MCF 10A (cell line): ENCODE results near the gene NEDD8. TPM values are rescaled to one million over a fixed set of nuclear protein-coding genes. Genes with fewer than 3 reads are reported as not detected.
A peak's percentile ranks its signal among the peaks of the same experiment; 100 is the strongest.

Experiments used
- BruUV-seq: library from RNA; stranded (reverse); fragments of 400-500 nt; replicated peaks from 2 replicates; lab custom pipeline; 2021; lab: Mats Ljungman, UMichigan
- CTCF ChIA-PET: fragments of 300-600 bp; sonication (Branson Sonifier 250); formaldehyde crosslinking; extraction: SDS; loops from one replicate; lab custom pipeline; 2021; ENCODE audit warnings: antibody characterized with exemption, inconsistent platforms; lab: Yijun Ruan, JAX
- POLR2A ChIA-PET: fragments of 300-600, 350-650 bp; sonication (Branson Sonifier 250); formaldehyde crosslinking; extraction: SDS; loops from one replicate; lab custom pipeline; 2020; ENCODE audit warnings: antibody characterized with exemption, inconsistent platforms; lab: Yijun Ruan, JAX
- DNase-seq: peaks from one replicate; pipeline ENCODE4 v3.0.0-alpha.2; 2018; ENCODE audit not compliant: unreplicated experiment
- H3K27ac Mint-ChIP-seq: one replicate; pipeline ENCODE4 v1.8.0; 2022; ENCODE audit warnings: mild to moderate bottlenecking, low read depth, mixed read lengths; ENCODE audit not compliant: unreplicated experiment
- H3K27me3 Mint-ChIP-seq: one replicate; pipeline ENCODE4 v1.8.0; 2022; ENCODE audit warnings: mixed read lengths; ENCODE audit not compliant: insufficient read depth, unreplicated experiment
- H3K36me3 Mint-ChIP-seq: one replicate; pipeline ENCODE4 v1.8.0; 2022; ENCODE audit warnings: mild to moderate bottlenecking, moderate library complexity, mixed read lengths; ENCODE audit not compliant: insufficient read depth, unreplicated experiment
- H3K4me1 Mint-ChIP-seq: one replicate; pipeline ENCODE4 v1.8.0; 2022; ENCODE audit warnings: mixed read lengths; ENCODE audit not compliant: insufficient read depth, unreplicated experiment
- H3K4me3 Mint-ChIP-seq: one replicate; pipeline ENCODE4 v1.8.0; 2022; ENCODE audit warnings: mild to moderate bottlenecking, moderate library complexity, mixed read lengths; ENCODE audit not compliant: unreplicated experiment
- H3K9me3 Mint-ChIP-seq: one replicate; pipeline ENCODE4 v1.8.0; 2022; ENCODE audit warnings: mixed read lengths; ENCODE audit not compliant: unreplicated experiment
- intact Hi-C: fragments of 100-400 bp; cut with micrococcal nuclease; formaldehyde crosslinking; loops from 2 replicates; pipeline ENCODE4 v1.14.1; 2022
- total RNA-seq: library from RNA; stranded (reverse); gene quantifications from 2 replicates; pipeline ENCODE4 v1.2.3, GENCODE V29; 2022
- TF ChIP-seq, protein P1 (sequence below): fragments of 200-600 bp; IDR thresholded peaks from one replicate; pipeline ENCODE4 v1.8.0; 2022; ENCODE audit warnings: antibody characterized with exemption, mild to moderate bottlenecking; ENCODE audit not compliant: unreplicated experiment

The NEDD8 gene
- total RNA-seq, 1 experiment from 2014 or later, result 243 TPM

DNA sequence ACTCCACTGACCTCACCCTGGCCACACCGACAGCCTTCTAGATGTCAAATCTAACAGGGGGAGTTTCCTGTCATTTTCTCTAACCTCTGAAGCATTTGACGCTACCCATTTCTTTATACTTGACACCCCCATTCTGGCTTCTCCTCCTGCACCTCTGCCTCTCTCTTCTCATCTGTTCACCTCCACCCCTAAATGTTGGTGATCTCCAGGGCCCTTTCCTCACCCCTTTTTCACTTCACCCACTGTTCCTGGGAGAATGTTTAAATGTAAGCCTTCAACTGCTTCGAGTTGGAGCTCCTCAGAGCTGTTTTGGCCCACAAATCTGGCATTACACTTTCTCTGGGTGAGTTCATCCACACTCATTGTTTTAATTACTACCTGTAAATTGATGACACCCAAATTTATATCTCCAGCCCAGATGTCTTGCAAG is 39.7 kb upstream of the NEDD8 start:
- H3K27ac Mint-ChIP-seq, result peak overlapping the region; percentile 16
- no peaks in the 10 kb centered on the region for H3K27me3 Mint-ChIP-seq
- ChIA-PET CTCF (interaction anchor here (0.6 to 32.3 kb wide), 10 partner anchors 9 to 1595 kb away, joined by 3 to 457 read pairs (median 6); partner anchors contain the start of genes CIDEB, DHRS1, LTB4R2 and NOP9), POLR2A (interaction anchor here (0.7 to 9.5 kb wide), 26 partner anchors 7 to 160 kb away, joined by 3 to 146 read pairs (median 6); partner anchors contain the start of genes CHMP4A, CIDEB, DCAF11 and DHRS1)
- TF ChIP-seq, protein P1, sequence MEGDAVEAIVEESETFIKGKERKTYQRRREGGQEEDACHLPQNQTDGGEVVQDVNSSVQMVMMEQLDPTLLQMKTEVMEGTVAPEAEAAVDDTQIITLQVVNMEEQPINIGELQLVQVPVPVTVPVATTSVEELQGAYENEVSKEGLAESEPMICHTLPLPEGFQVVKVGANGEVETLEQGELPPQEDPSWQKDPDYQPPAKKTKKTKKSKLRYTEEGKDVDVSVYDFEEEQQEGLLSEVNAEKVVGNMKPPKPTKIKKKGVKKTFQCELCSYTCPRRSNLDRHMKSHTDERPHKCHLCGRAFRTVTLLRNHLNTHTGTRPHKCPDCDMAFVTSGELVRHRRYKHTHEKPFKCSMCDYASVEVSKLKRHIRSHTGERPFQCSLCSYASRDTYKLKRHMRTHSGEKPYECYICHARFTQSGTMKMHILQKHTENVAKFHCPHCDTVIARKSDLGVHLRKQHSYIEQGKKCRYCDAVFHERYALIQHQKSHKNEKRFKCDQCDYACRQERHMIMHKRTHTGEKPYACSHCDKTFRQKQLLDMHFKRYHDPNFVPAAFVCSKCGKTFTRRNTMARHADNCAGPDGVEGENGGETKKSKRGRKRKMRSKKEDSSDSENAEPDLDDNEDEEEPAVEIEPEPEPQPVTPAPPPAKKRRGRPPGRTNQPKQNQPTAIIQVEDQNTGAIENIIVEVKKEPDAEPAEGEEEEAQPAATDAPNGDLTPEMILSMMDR, result no peak
- H3K4me3 Mint-ChIP-seq, result peak overlapping the region; percentile 89
- intact Hi-C loops, result loop anchor here (1.0 kb wide), 2 partner anchors 25 to 30 kb away; partner anchors contain the start of gene TINF2
- TSS peak; percentile 49 for BruUV-seq
- H3K36me3 Mint-ChIP-seq, result peaks cover 14% of the 10 kb centered on the region
- no peak for DNase-seq
- H3K9me3 Mint-ChIP-seq, result no peaks in the 10 kb centered on the region
- H3K4me1 Mint-ChIP-seq, result peaks cover 38% of the 10 kb centered on the region

DNA sequence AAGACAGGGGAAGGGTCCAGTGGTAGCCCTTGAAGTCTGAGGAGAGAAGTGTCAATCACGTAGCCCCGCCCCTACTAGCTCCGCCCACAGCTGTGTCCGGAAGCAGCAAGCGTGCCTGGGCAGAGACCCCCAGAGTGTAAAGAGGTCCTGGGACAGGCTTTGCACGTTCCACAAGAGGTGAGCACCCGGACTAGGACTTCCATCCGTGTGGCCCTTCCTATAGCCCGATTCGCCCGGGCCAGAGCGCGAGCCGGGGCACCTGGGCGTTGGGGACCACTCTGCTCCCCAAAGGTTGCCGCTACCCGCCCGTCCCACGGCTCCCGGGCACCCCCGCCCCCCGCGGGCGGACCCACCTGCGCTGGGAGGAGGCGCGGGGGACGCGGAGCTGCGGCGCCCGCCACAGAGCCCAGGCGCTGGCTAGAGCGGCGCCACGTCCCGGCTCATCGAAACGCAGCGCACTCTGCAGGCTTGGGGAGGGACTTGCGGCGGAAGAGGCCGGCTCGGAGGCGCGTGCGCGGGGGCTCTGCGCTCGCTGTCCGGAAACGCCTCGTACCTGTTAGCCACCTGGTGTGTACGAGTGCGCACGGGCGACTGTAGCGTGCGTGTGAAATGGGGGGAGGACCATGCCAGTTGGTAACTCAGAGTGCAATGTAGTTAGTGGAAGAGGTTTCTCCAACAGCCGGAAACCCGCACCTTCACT is 39.1 kb upstream of the NEDD8 start, which contains the start of gene RABGGTA:
Gene RABGGTA, minus strand, starts transcription at position 464 of the 700 bp plus-strand sequence. CDS start 482 bp downstream, outside the sequence.
- intact Hi-C loops, result loop anchor here (1.0 kb wide), 2 partner anchors 26 to 29 kb away; partner anchors contain the start of gene TINF2
- ChIA-PET POLR2A (interaction anchor here (0.7 to 9.5 kb wide), 24 partner anchors 10 to 160 kb away, joined by 3 to 146 read pairs (median 6); partner anchors contain the start of genes CHMP4A, CIDEB, DCAF11 and DHRS1), CTCF (interaction anchor here (0.6 to 32.3 kb wide), 15 partner anchors 8 to 77 kb away, joined by 3 to 457 read pairs (median 4); partner anchors contain the start of genes CIDEB, DHRS1, LTB4R2 and NOP9)
- H3K9me3 Mint-ChIP-seq, result no peaks in the 10 kb centered on the region
- H3K36me3 Mint-ChIP-seq, result peaks cover 19% of the 10 kb centered on the region
- DNase-seq, result peak; percentile 88
- no TSS peak for BruUV-seq
- H3K27me3 Mint-ChIP-seq, result no peaks in the 10 kb centered on the region
- peaks cover 43% of the 10 kb centered on the region for H3K4me1 Mint-ChIP-seq
- TF ChIP-seq, protein P1, result peak; percentile 67
- peak within 1 kb of the TSS; percentile 89 for H3K4me3 Mint-ChIP-seq
- peak within 1 kb of the TSS; percentile 16 for H3K27ac Mint-ChIP-seq

DNA sequence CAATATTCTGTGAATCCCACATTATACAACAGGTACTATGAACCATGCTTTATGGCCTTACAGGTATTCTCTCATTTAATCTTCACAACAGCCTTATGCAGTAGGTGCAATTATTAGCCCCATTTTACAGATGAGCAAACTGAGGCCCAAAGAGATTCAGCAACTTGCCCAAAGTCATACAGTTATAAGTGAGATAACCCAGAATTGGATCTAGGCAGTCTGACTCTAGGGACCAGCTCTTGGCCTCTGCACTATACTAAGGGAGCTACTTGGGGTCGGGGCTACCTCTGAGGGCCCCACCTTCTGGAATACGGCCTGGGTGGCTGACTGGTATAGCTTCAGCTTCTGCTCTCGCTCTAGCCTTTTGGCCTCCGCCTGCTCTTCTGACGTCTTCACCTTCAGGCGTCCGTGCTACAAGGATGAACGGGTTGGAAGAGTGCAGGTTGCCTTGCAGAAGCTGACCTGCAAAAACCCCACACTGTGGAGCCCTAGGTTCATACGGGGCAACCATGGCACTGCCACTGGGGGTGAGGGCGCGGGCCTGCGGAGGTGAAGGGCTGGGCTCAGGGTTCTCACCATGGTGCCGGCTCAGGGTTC is 38.5 kb upstream of the NEDD8 start:
- H3K36me3 Mint-ChIP-seq, result peaks cover 24% of the 10 kb centered on the region
- POLR2A ChIA-PET, result interaction anchor here (0.6 to 9.5 kb wide), 18 partner anchors 9 to 156 kb away, joined by 3 to 146 read pairs (median 10); partner anchors contain the start of genes CHMP4A, DCAF11, DHRS1 and LTB4R2
- intact Hi-C loops, result loop anchor here (1.0 kb wide), 2 partner anchors 27 to 28 kb away; partner anchors contain the start of gene TINF2
- peak overlapping the region; percentile 89 for H3K4me3 Mint-ChIP-seq
- H3K27ac Mint-ChIP-seq, result peak overlapping the region; percentile 16
- peak; percentile 31 for DNase-seq
- TF ChIP-seq, protein P1, result no peak
- CTCF ChIA-PET, result interaction anchor here (0.6 to 32.3 kb wide), 15 partner anchors 9 to 713 kb away, joined by 3 to 457 read pairs (median 4); partner anchors contain the start of genes CIDEB, DHRS1, LTB4R and LTB4R2
- no TSS peak for BruUV-seq
- no peaks in the 10 kb centered on the region for H3K27me3 Mint-ChIP-seq
- H3K4me1 Mint-ChIP-seq, result peaks cover 43% of the 10 kb centered on the region
- no peaks in the 10 kb centered on the region for H3K9me3 Mint-ChIP-seq
